Mesenchymal stem cell (in vitro differentiated cells and primary cell): Measurements from ENCODE around the gene CAT.

ENCODE experiments used
- DNase-seq: peaks from one replicate; pipeline ENCODE4 v3.0.0-alpha.2; 2013
- H2AFZ ChIP-seq: one replicate; pipeline ENCODE4 v1.6.1; 2013; ENCODE audit warnings: low read depth, mild to moderate bottlenecking, control low read depth, inconsistent platforms, low read length, moderate library complexity
- H2AK5ac ChIP-seq: 2 replicates; pipeline ENCODE4 v1.6.1; 2013; ENCODE audit warnings: low read length, moderate library complexity, mild to moderate bottlenecking, inconsistent platforms; ENCODE audit not compliant: severe bottlenecking
- H2BK120ac ChIP-seq: one replicate; pipeline ENCODE4 v1.6.1; 2013; ENCODE audit warnings: low read depth, mild to moderate bottlenecking, inconsistent platforms, low read length, moderate library complexity
- H2BK12ac ChIP-seq, 2 experiments: one replicate each; pipeline ENCODE4 v1.6.1; 2013; ENCODE audit warnings: inconsistent platforms in 2 of 2, low read length in 2 of 2, mild to moderate bottlenecking in 2 of 2, moderate library complexity in 2 of 2, control low read depth in 1 of 2
- H2BK15ac ChIP-seq: one replicate; pipeline ENCODE4 v1.6.1; 2013; ENCODE audit warnings: mild to moderate bottlenecking, low read depth, inconsistent platforms; ENCODE audit not compliant: poor library complexity, severe bottlenecking
- H2BK5ac ChIP-seq: 2 replicates; pipeline ENCODE4 v1.6.1; 2013; ENCODE audit warnings: low read depth, mild to moderate bottlenecking, low read length, control low read depth, inconsistent platforms; ENCODE audit not compliant: poor library complexity, severe bottlenecking
- H3K14ac ChIP-seq, 2 experiments: one replicate each; pipeline ENCODE4 v1.6.1; 2013; ENCODE audit warnings: inconsistent platforms in 2 of 2, low read length in 2 of 2, control low read depth in 1 of 2, mild to moderate bottlenecking in 1 of 2, moderate library complexity in 1 of 2
- H3K18ac ChIP-seq, 2 experiments: one replicate each; pipeline ENCODE4 v1.6.1; 2013; ENCODE audit warnings: inconsistent platforms in 2 of 2, low read length in 2 of 2, control low read depth in 1 of 2, low read depth in 1 of 2, mild to moderate bottlenecking in 1 of 2
- H3K23ac ChIP-seq, 2 experiments: one replicate each; pipeline ENCODE4 v1.6.1; 2013; ENCODE audit warnings: inconsistent platforms in 2 of 2, low read length in 2 of 2, mild to moderate bottlenecking in 2 of 2, moderate library complexity in 2 of 2, control low read depth in 1 of 2
- H3K27ac ChIP-seq: 2 replicates; pipeline ENCODE4 v1.5.1; 2013; ENCODE audit warnings: mild to moderate bottlenecking, moderate library complexity, low read length, control low read depth, inconsistent platforms; ENCODE audit not compliant: poor library complexity, severe bottlenecking
- H3K27me3 ChIP-seq, 2 experiments: 2 replicates each; pipeline versions ENCODE4 v1.6.1 to v1.7.0; 2013; ENCODE audit warnings: low read length in 2 of 2, mild to moderate bottlenecking in 2 of 2, moderate library complexity in 2 of 2, control low read depth in 1 of 2, inconsistent platforms in 1 of 2; ENCODE audit not compliant: control insufficient read depth in 1 of 2, insufficient read depth in 1 of 2
- H3K36me3 ChIP-seq, 2 experiments: 2 replicates each; pipeline versions ENCODE4 v1.6.1 to v1.7.0; 2013; ENCODE audit warnings: low read length in 2 of 2, control low read depth in 1 of 2, inconsistent platforms in 1 of 2, low read depth in 1 of 2, mild to moderate bottlenecking in 1 of 2; ENCODE audit not compliant: insufficient read depth in 2 of 2, control insufficient read depth in 1 of 2
- H3K4ac ChIP-seq, 2 experiments: one replicate each; pipeline ENCODE4 v1.6.1; 2013; ENCODE audit warnings: inconsistent platforms in 2 of 2, low read length in 2 of 2, mild to moderate bottlenecking in 2 of 2, moderate library complexity in 2 of 2, control low read depth in 1 of 2, low read depth in 1 of 2
- H3K4me1 ChIP-seq: 2 replicates; pipeline ENCODE4 v1.6.1; 2013; ENCODE audit warnings: low read depth, low read length, control low read depth; ENCODE audit not compliant: control insufficient read depth, insufficient read depth
- H3K4me2 ChIP-seq: 2 replicates; pipeline ENCODE4 v1.6.1; 2013; ENCODE audit warnings: low read length, mild to moderate bottlenecking, inconsistent platforms; ENCODE audit not compliant: poor library complexity, severe bottlenecking
- H3K4me3 ChIP-seq, 2 experiments: 2 replicates each; pipeline versions ENCODE4 v1.5.1 to v1.7.0; 2013; ENCODE audit warnings: low read length in 2 of 2, mild to moderate bottlenecking in 2 of 2, control low read depth in 1 of 2, low read depth in 1 of 2; ENCODE audit not compliant: insufficient read depth in 1 of 2
- H3K79me1 ChIP-seq: replicated peaks from 2 replicates; pipeline ENCODE4 v1.6.1; 2013; ENCODE audit warnings: mild to moderate bottlenecking, control low read depth, low read length, inconsistent platforms; ENCODE audit not compliant: poor library complexity, severe bottlenecking
- H3K9ac ChIP-seq: 2 replicates; pipeline ENCODE4 v1.7.0; 2013; ENCODE audit warnings: mild to moderate bottlenecking, low read length, moderate library complexity
- H3K9me3 ChIP-seq: 2 replicates; pipeline ENCODE4 v1.7.0; 2013; ENCODE audit warnings: mild to moderate bottlenecking, low read length; ENCODE audit not compliant: control insufficient read depth
- H4K8ac ChIP-seq: one replicate; pipeline ENCODE4 v1.6.1; 2013; ENCODE audit warnings: inconsistent platforms, mild to moderate bottlenecking, low read length, moderate library complexity
- H4K91ac ChIP-seq: one replicate; pipeline ENCODE4 v1.6.1; 2013; ENCODE audit warnings: mild to moderate bottlenecking, low read length, inconsistent platforms
- WGBS: methylation state at CpG from one replicate; pipeline ENCODE4 v1.1.7; 2013; ENCODE audit warnings: mixed read lengths; 5-methylcytosine and 5-hydroxymethylcytosine counted together

The CAT gene

GRCh38 chr11:34448223-34448994, 9.7 kb downstream of the CAT start:
- WGBS, result 85% methylated on average over 10 of the region's 11 CpGs

GRCh38 chr11:34449013-34449412, 10.3 kb downstream of the CAT start:
- peak overlapping the region; percentile 24 for H2BK5ac ChIP-seq
- no peak overlapping the region for H2BK15ac ChIP-seq
- H2AK5ac ChIP-seq, result no peak overlapping the region
- peak overlapping the region; percentile 16 for H3K4me2 ChIP-seq
- H3K14ac ChIP-seq, result no peak overlapping the region
- H3K4ac ChIP-seq, result no peak overlapping the region
- H3K18ac ChIP-seq, result no peak overlapping the region
- H2BK120ac ChIP-seq, result no peak overlapping the region
- no peaks in the 10 kb centered on the region for H3K27me3 ChIP-seq
- H4K8ac ChIP-seq, result no peak overlapping the region
- WGBS, result 49% methylated on average over 3 of the region's 3 CpGs
- H3K23ac ChIP-seq, result no peak overlapping the region
- no peak for DNase-seq
- H3K79me1 ChIP-seq, result no peaks in the 10 kb centered on the region
- peaks cover 0 to 50% of the 10 kb centered on the region in 2 experiments for H3K36me3 ChIP-seq
- H3K4me3 ChIP-seq, result no peak overlapping the region
- H2AFZ ChIP-seq, result no peak overlapping the region
- no peak overlapping the region for H2BK12ac ChIP-seq
- peaks cover 7% of the 10 kb centered on the region for H3K4me1 ChIP-seq
- no peak overlapping the region for H4K91ac ChIP-seq
- H3K9me3 ChIP-seq, result no peaks in the 10 kb centered on the region
- peak overlapping the region; percentile 81 for H3K27ac ChIP-seq
- H3K9ac ChIP-seq, result no peak overlapping the region

More at GRCh38 chr11:34448223-34448994, 9.7 kb downstream of the CAT start:
- no peak overlapping the region for H3K4me3 ChIP-seq
- H2BK5ac ChIP-seq, result peak overlapping the region; percentile 24
- H3K4ac ChIP-seq, result no peak overlapping the region
- peak overlapping the region; percentile 16 for H3K4me2 ChIP-seq
- H3K27ac ChIP-seq, result peak overlapping the region; percentile 81
- H3K79me1 ChIP-seq, result no peaks in the 10 kb centered on the region
- no peak overlapping the region for H2AFZ ChIP-seq
- H2BK12ac ChIP-seq, result no peak overlapping the region
- H3K36me3 ChIP-seq, result peaks cover 0 to 44% of the 10 kb centered on the region in 2 experiments
- H3K18ac ChIP-seq, result no peak overlapping the region
- no peak overlapping the region for H2BK120ac ChIP-seq
- peaks cover 7% of the 10 kb centered on the region for H3K4me1 ChIP-seq
- no peaks in the 10 kb centered on the region for H3K27me3 ChIP-seq
- no peak overlapping the region for H4K91ac ChIP-seq
- H2AK5ac ChIP-seq, result no peak overlapping the region
- H2BK15ac ChIP-seq, result no peak overlapping the region
- H3K23ac ChIP-seq, result no peak overlapping the region
- DNase-seq, result no peak
- no peak overlapping the region for H4K8ac ChIP-seq
- no peak overlapping the region for H3K14ac ChIP-seq
- H3K9me3 ChIP-seq, result no peaks in the 10 kb centered on the region
- no peak overlapping the region for H3K9ac ChIP-seq

GRCh38 chr11:34451053-34451452, 12.3 kb downstream of the CAT start:
- H2BK12ac ChIP-seq, result no peak overlapping the region
- H2BK120ac ChIP-seq, result no peak overlapping the region
- no peak overlapping the region for H2AK5ac ChIP-seq
- no peak overlapping the region for H3K9ac ChIP-seq
- H3K79me1 ChIP-seq, result no peaks in the 10 kb centered on the region
- H3K27me3 ChIP-seq, result no peaks in the 10 kb centered on the region
- H4K8ac ChIP-seq, result no peak overlapping the region
- H3K9me3 ChIP-seq, result no peaks in the 10 kb centered on the region
- peaks cover 7% of the 10 kb centered on the region for H3K4me1 ChIP-seq
- no peak overlapping the region for H2BK5ac ChIP-seq
- H3K4me2 ChIP-seq, result no peak overlapping the region
- no peak overlapping the region for H3K27ac ChIP-seq
- H2AFZ ChIP-seq, result no peak overlapping the region
- no peak for DNase-seq
- no peak overlapping the region for H2BK15ac ChIP-seq
- no peak overlapping the region for H4K91ac ChIP-seq
- WGBS, result 100% methylated on average over 3 of the region's 3 CpGs
- no peak overlapping the region for H3K23ac ChIP-seq
- H3K36me3 ChIP-seq, result peaks cover 0 to 71% of the 10 kb centered on the region in 2 experiments
- no peak overlapping the region for H3K4me3 ChIP-seq
- H3K4ac ChIP-seq, result no peak overlapping the region
- H3K14ac ChIP-seq, result no peak overlapping the region
- H3K18ac ChIP-seq, result no peak overlapping the region

GRCh38 chr11:34454308-34455032, 15.7 kb downstream of the CAT start:
- H3K79me1 ChIP-seq, result no peaks in the 10 kb centered on the region
- no peak overlapping the region for H2BK15ac ChIP-seq
- no peak overlapping the region for H3K18ac ChIP-seq
- H2BK12ac ChIP-seq, result no peak overlapping the region
- H3K27ac ChIP-seq, result no peak overlapping the region
- no peaks in the 10 kb centered on the region for H3K27me3 ChIP-seq
- no peak overlapping the region for H2BK5ac ChIP-seq
- DNase-seq, result no peak
- H3K23ac ChIP-seq, result no peak overlapping the region
- H4K8ac ChIP-seq, result no peak overlapping the region
- no peaks in the 10 kb centered on the region for H3K9me3 ChIP-seq
- H3K4me2 ChIP-seq, result no peak overlapping the region
- H3K36me3 ChIP-seq, result peaks cover 0 to 98% of the 10 kb centered on the region in 2 experiments
- no peak overlapping the region for H2AFZ ChIP-seq
- H3K9ac ChIP-seq, result no peak overlapping the region
- H2AK5ac ChIP-seq, result no peak overlapping the region
- no peak overlapping the region for H3K4ac ChIP-seq
- no peak overlapping the region for H3K14ac ChIP-seq
- peaks cover 4% of the 10 kb centered on the region for H3K4me1 ChIP-seq
- WGBS, result no CpG with 5 or more reads among the region's 1 CpG
- no peak overlapping the region for H2BK120ac ChIP-seq
- no peak overlapping the region for H3K4me3 ChIP-seq
- no peak overlapping the region for H4K91ac ChIP-seq
